ENCODE measurements around the gene EFR3B. TPM values are rescaled to one million over a fixed set of nuclear protein-coding genes. Genes with fewer than 3 reads are reported as not detected.
"Not testable (repeated sequence)": the region's sequence is repeated elsewhere in the genome, so short reads cannot be mapped to it uniquely, and the experiment has no call there.

The EFR3B gene
- total and polyA plus RNA-seq, 4 donors, result 0.68 to 6.1 (median 3.6) TPM

GRCh38 chr2:25098670-25099486, 57.0 kb downstream of the EFR3B start:
- DNase-seq (peak; percentile 51 to 80 (median 74)), ATAC-seq (ENCODE audit: insufficient read depth, low FRiP score) (no peak)
- Histone ChIP-seq H3K4me3 (no peak overlapping the region), H3K36me3 (ENCODE audit: control insufficient read depth in 4 of 4, insufficient read depth in 4 of 4, low read length in 4 of 4) (peaks cover 0 to 4% (median 0%) of the 10 kb centered on the region in 4 donors), H3K9me3 (ENCODE audit: control insufficient read depth in 4 of 4, insufficient read depth in 3 of 4, low read length in 3 of 4) (peaks cover 0 to 2% (median 0%) of the 10 kb centered on the region in 4 donors), H3K27me3 (ENCODE audit: control insufficient read depth in 3 of 3, insufficient read depth in 3 of 3, low read length in 2 of 3) (no peaks in the 10 kb centered on the region), H3K9ac (ENCODE audit: insufficient read depth in 1 of 2, low read length in 2 of 2) (no peak overlapping the region), H3K4me1 (ENCODE audit: control insufficient read depth in 5 of 5, insufficient read depth in 5 of 5, low read length in 5 of 5) (peaks cover 0 to 5% (median 3%) of the 10 kb centered on the region in 5 donors), H3K27ac (ENCODE audit: low read depth in 1 of 2, low read length in 1 of 2) (no peak overlapping the region)
- no peak for TF ChIP-seq CTCF (IDR thresholded peaks at IDR 0.05; ENCODE audit: control extremely low read depth, extremely low read depth)
- WGBS, 2 donors, result 43 to 48% methylated on average over 6 of the region's 6 CpGs

GRCh38 chr2:25102352-25102751, 60.5 kb downstream of the EFR3B start:
- H3K27me3 ChIP-seq (ENCODE audit: control insufficient read depth in 3 of 3, insufficient read depth in 3 of 3, low read length in 2 of 3), result not testable (repeated sequence)
- WGBS, 2 donors, result 90 to 93% methylated on average over 7 of the region's 7 CpGs

GRCh38 chr2:25103287-25103871, 61.5 kb downstream of the EFR3B start:
- no peaks in the 10 kb centered on the region for H3K27me3 ChIP-seq (ENCODE audit: control insufficient read depth in 3 of 3, insufficient read depth in 3 of 3, low read length in 2 of 3)
- no peak overlapping the region for H3K4me3 ChIP-seq
- H3K36me3 ChIP-seq (ENCODE audit: control insufficient read depth in 4 of 4, insufficient read depth in 4 of 4, low read length in 4 of 4), result peaks cover 0 to 4% (median 0%) of the 10 kb centered on the region in 4 donors
- H3K9me3 ChIP-seq (ENCODE audit: control insufficient read depth in 4 of 4, insufficient read depth in 3 of 4, low read length in 3 of 4), result peaks cover 0 to 4% (median 0%) of the 10 kb centered on the region in 4 donors
- 89 to 96% methylated on average over 16 of the region's 16 CpGs for WGBS, 2 donors
- no peak overlapping the region for H3K9ac ChIP-seq (ENCODE audit: insufficient read depth in 1 of 2, low read length in 2 of 2)
- ATAC-seq (ENCODE audit: insufficient read depth, low FRiP score), result peak; percentile 37
- no peak overlapping the region for H3K27ac ChIP-seq (ENCODE audit: low read depth in 1 of 2, low read length in 1 of 2)
- peaks cover 0 to 5% (median 3%) of the 10 kb centered on the region in 5 donors for H3K4me1 ChIP-seq (ENCODE audit: control insufficient read depth in 5 of 5, insufficient read depth in 5 of 5, low read length in 5 of 5)
- TF ChIP-seq CTCF (IDR thresholded peaks at IDR 0.05; ENCODE audit: control extremely low read depth, extremely low read depth), result no peak
- no peak for DNase-seq

More at GRCh38 chr2:25102352-25102751, 60.5 kb downstream of the EFR3B start:
- DNase-seq; H3K4me3 ChIP-seq; H3K9me3 ChIP-seq (ENCODE audit: control insufficient read depth in 4 of 4, insufficient read depth in 3 of 4, low read length in 3 of 4); H3K36me3 ChIP-seq (ENCODE audit: control insufficient read depth in 4 of 4, insufficient read depth in 4 of 4, low read length in 4 of 4); H3K9ac ChIP-seq (ENCODE audit: insufficient read depth in 1 of 2, low read length in 2 of 2); H3K27ac ChIP-seq (ENCODE audit: low read depth in 1 of 2, low read length in 1 of 2); H3K4me1 ChIP-seq (ENCODE audit: control insufficient read depth in 5 of 5, insufficient read depth in 5 of 5, low read length in 5 of 5); ATAC-seq (ENCODE audit: insufficient read depth, low FRiP score): not testable (repeated sequence)

GRCh38 chr2:25104736-25105135, 62.9 kb downstream of the EFR3B start:
- peaks cover 0 to 4% (median 0%) of the 10 kb centered on the region in 4 donors for H3K36me3 ChIP-seq (ENCODE audit: control insufficient read depth in 4 of 4, insufficient read depth in 4 of 4, low read length in 4 of 4)
- DNase-seq (no peak), ATAC-seq (ENCODE audit: insufficient read depth, low FRiP score) (no peak)
- H3K4me3 ChIP-seq, result no peak overlapping the region
- no peaks in the 10 kb centered on the region for H3K27me3 ChIP-seq (ENCODE audit: control insufficient read depth in 3 of 3, insufficient read depth in 3 of 3, low read length in 2 of 3)
- no peak overlapping the region for H3K27ac ChIP-seq (ENCODE audit: low read depth in 1 of 2, low read length in 1 of 2)
- WGBS, 2 donors, result 93 to 94% methylated on average over 5 of the region's 5 CpGs
- no peak for TF ChIP-seq CTCF (IDR thresholded peaks at IDR 0.05; ENCODE audit: control extremely low read depth, extremely low read depth)
- H3K9ac ChIP-seq (ENCODE audit: insufficient read depth in 1 of 2, low read length in 2 of 2), result no peak overlapping the region
- no peaks in the 10 kb centered on the region for H3K4me1 ChIP-seq (ENCODE audit: control insufficient read depth in 5 of 5, insufficient read depth in 5 of 5, low read length in 5 of 5)
- peaks cover 0 to 4% (median 0%) of the 10 kb centered on the region in 4 donors for H3K9me3 ChIP-seq (ENCODE audit: control insufficient read depth in 4 of 4, insufficient read depth in 3 of 4, low read length in 3 of 4)
